PC-9 (cell line): ENCODE results near the gene ADAMTS19.

Source experiments
- CTCF ChIP-seq: fragments of 200-600 bp; sonication (generic); conservative IDR thresholded peaks from 2 replicates; pipeline ENCODE4 v1.6.1; 2017; ENCODE audit warnings: mixed run types, antibody characterized with exemption, mild to moderate bottlenecking, moderate library complexity
- EZH2 ChIP-seq: fragments of 200-600 bp; sonication (generic); IDR thresholded peaks from 2 replicates; pipeline ENCODE4 v1.8.0; 2017; ENCODE audit warnings: antibody characterized with exemption, low read depth

- TF ChIP-seq CTCF (no peak), EZH2 (no peak)
Measured at GRCh38 chr5:129679671-129680070, 219.6 kb downstream of the ADAMTS19 start.
